CD8-positive, alpha-beta memory T cell (primary cell): ENCODE data around the gene KRTAP20-2. TPM values are rescaled to one million over a fixed set of nuclear protein-coding genes. Genes with fewer than 3 reads are reported as not detected.

ENCODE experiments used
- CTCF ChIA-PET: fragments of 350-600 bp; sonication (Branson Sonifier 250); formaldehyde crosslinking; loops from one replicate; lab custom pipeline; 2021; ENCODE audit warnings: antibody characterized with exemption; lab: Charles Lee
- POLR2A ChIA-PET: fragments of 350-600 bp; sonication (Branson Sonifier 250); formaldehyde crosslinking; loops from one replicate; lab custom pipeline; 2021; ENCODE audit warnings: antibody characterized with exemption; lab: Charles Lee
- DNase-seq, 5 donors: peaks; one replicate each; pipeline versions ENCODE4 v3.0.0 to v3.0.0-alpha.2; 2020 to 2022; ENCODE audit warnings: mixed read lengths in 1 of 5
- H3K27ac ChIP-seq: one replicate; pipeline ENCODE4 v1.7.0; 2013; ENCODE audit warnings: low read depth, mild to moderate bottlenecking, low read length, moderate library complexity
- H3K27me3 ChIP-seq: 2 replicates; pipeline ENCODE4 v1.7.0; 2013; ENCODE audit warnings: low read length, mild to moderate bottlenecking; ENCODE audit not compliant: insufficient read depth, poor library complexity, severe bottlenecking
- H3K36me3 ChIP-seq: 2 replicates; pipeline ENCODE4 v1.7.0; 2013; ENCODE audit warnings: mild to moderate bottlenecking, low read length, moderate library complexity; ENCODE audit not compliant: insufficient read depth
- H3K4me1 ChIP-seq: 2 replicates; pipeline ENCODE4 v1.7.0; 2013; ENCODE audit warnings: mild to moderate bottlenecking, low read length, moderate library complexity; ENCODE audit not compliant: insufficient read depth
- H3K4me3 ChIP-seq: 2 replicates; pipeline ENCODE4 v1.7.0; 2013; ENCODE audit warnings: mild to moderate bottlenecking, low read length
- H3K9me3 ChIP-seq: 2 replicates; pipeline ENCODE4 v1.7.0; 2013; ENCODE audit warnings: mild to moderate bottlenecking, low read length
- H3K27ac Mint-ChIP-seq, 8 donors: one replicate each; pipeline ENCODE4 v1.8.0; 2020 to 2021; ENCODE audit warnings: mixed read lengths in 8 of 8, mild to moderate bottlenecking in 6 of 8, inconsistent platforms in 3 of 8, moderate library complexity in 3 of 8
- H3K27me3 Mint-ChIP-seq, 2 donors: one replicate each; pipeline ENCODE4 v1.8.0; 2020 to 2021; ENCODE audit warnings: mixed read lengths in 2 of 2, mild to moderate bottlenecking in 1 of 2, moderate library complexity in 1 of 2
- H3K36me3 Mint-ChIP-seq, 3 donors: one replicate each; pipeline ENCODE4 v1.8.0; 2020 to 2021; ENCODE audit warnings: mixed read lengths in 3 of 3, inconsistent platforms in 1 of 3, mild to moderate bottlenecking in 1 of 3
- H3K4me1 Mint-ChIP-seq, 3 donors: one replicate each; pipeline ENCODE4 v1.8.0; 2020 to 2021; ENCODE audit warnings: mixed read lengths in 3 of 3, inconsistent platforms in 1 of 3, mild to moderate bottlenecking in 1 of 3
- H3K4me3 Mint-ChIP-seq, 7 donors: one replicate each; pipeline ENCODE4 v1.8.0; 2020 to 2021; ENCODE audit warnings: mixed read lengths in 7 of 7, mild to moderate bottlenecking in 6 of 7, moderate library complexity in 4 of 7, inconsistent platforms in 2 of 7
- H3K9me3 Mint-ChIP-seq, 5 donors: one replicate each; pipeline ENCODE4 v1.8.0; 2020 to 2022; ENCODE audit warnings: mixed read lengths in 5 of 5, mild to moderate bottlenecking in 3 of 5, moderate library complexity in 2 of 5, inconsistent platforms in 1 of 5
- polyA plus RNA-seq: library from polyadenylated mRNA; unstranded; fragments of 300-500 nt; fragmentation: Illumina TruSeq; gene quantifications from one replicate; pipeline ENCODE4 v1.2.3, GENCODE V29; 2021
- total RNA-seq, 2 experiments: library from RNA; stranded (reverse); gene quantifications; one replicate each; pipeline ENCODE4 v1.2.3, GENCODE V29; 2021

Gene KRTAP20-2
- total and polyA plus RNA-seq, 3 experiments from 2014 or later, result not detected

GRCh38 chr21:30680586-30680985, 45.6 kb downstream of the KRTAP20-2 start:
- no peak for DNase-seq
- Histone ChIP-seq H3K9me3 (no peaks in the 10 kb centered on the region), H3K36me3 (no peaks in the 10 kb centered on the region), H3K27me3 (no peaks in the 10 kb centered on the region), H3K4me1 (no peaks in the 10 kb centered on the region), H3K27ac (no peak overlapping the region), H3K4me3 (no peak overlapping the region)
- Mint-ChIP-seq H3K36me3 (no peaks in the 10 kb centered on the region), H3K27ac (no peak overlapping the region), H3K4me3 (no peak overlapping the region), H3K9me3 (peaks cover 0 to 4% (median 0%) of the 10 kb centered on the region in 5 donors), H3K27me3 (no peaks in the 10 kb centered on the region), H3K4me1 (no peaks in the 10 kb centered on the region)
- ChIA-PET POLR2A (no interaction called here), CTCF (no interaction called here)

DNA sequence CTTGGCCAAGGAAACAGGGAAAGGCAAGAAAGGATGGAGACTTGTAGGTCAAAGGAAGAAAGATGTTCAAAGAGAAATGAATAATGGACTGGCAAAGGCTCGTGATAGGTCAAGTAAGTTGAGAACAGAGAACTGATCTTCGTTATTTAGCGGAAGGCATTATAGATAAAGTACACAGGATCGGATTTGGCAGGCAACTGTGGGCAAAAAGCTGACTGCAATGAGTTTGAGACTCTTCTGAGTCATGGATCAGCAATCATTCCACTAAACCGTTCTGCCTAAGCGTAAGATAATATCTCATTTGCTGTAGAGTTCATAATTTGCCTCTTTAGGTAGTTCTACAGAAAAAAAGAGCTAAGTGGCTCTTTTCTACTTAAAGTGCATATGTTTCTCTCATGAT, 49.5 kb downstream of the KRTAP20-2 start:
- H3K27me3 ChIP-seq, result no peaks in the 10 kb centered on the region
- Mint-ChIP-seq H3K4me3 (no peak overlapping the region), H3K9me3 (peaks cover 0 to 4% (median 0%) of the 10 kb centered on the region in 5 donors), H3K36me3 (no peaks in the 10 kb centered on the region), H3K27ac (no peak overlapping the region), H3K27me3 (no peaks in the 10 kb centered on the region), H3K4me1 (no peaks in the 10 kb centered on the region)
- no peak overlapping the region for H3K4me3 ChIP-seq
- no peaks in the 10 kb centered on the region for H3K36me3 ChIP-seq
- ChIA-PET POLR2A (no interaction called here), CTCF (no interaction called here)
- no peaks in the 10 kb centered on the region for H3K9me3 ChIP-seq
- no peak overlapping the region for H3K27ac ChIP-seq
- H3K4me1 ChIP-seq, result no peaks in the 10 kb centered on the region
- no peak for DNase-seq

Other genes starting within 250 kb of the KRTAP20-2 start
- not detected for gene KRTAP13-1, start 239.2 kb upstream of the KRTAP20-2 start, total RNA-seq
- not detected for gene KRTAP13-1, start 239.2 kb upstream of the KRTAP20-2 start, polyA plus RNA-seq
- gene KRTAP13-3, start 209.3 kb upstream of the KRTAP20-2 start, total RNA-seq, result not detected
- not detected for gene KRTAP13-3, start 209.3 kb upstream of the KRTAP20-2 start, polyA plus RNA-seq
- gene KRTAP13-4, start 205.0 kb upstream of the KRTAP20-2 start, total RNA-seq, result not detected
- gene KRTAP13-4, start 205.0 kb upstream of the KRTAP20-2 start, polyA plus RNA-seq, result not detected
- not detected for gene KRTAP15-1, start 194.9 kb upstream of the KRTAP20-2 start, total RNA-seq
- gene KRTAP15-1, start 194.9 kb upstream of the KRTAP20-2 start, polyA plus RNA-seq, result not detected
- gene KRTAP19-1, start 154.8 kb upstream of the KRTAP20-2 start, total RNA-seq, result not detected
- not detected for gene KRTAP19-1, start 154.8 kb upstream of the KRTAP20-2 start, polyA plus RNA-seq
- gene KRTAP19-2, start 147.8 kb upstream of the KRTAP20-2 start, total RNA-seq, result not detected
- gene KRTAP19-2, start 147.8 kb upstream of the KRTAP20-2 start, polyA plus RNA-seq, result not detected
- gene KRTAP19-3, start 143.2 kb upstream of the KRTAP20-2 start, total RNA-seq, result not detected
- not detected for gene KRTAP19-3, start 143.2 kb upstream of the KRTAP20-2 start, polyA plus RNA-seq
- gene KRTAP19-4, start 138.0 kb upstream of the KRTAP20-2 start, total RNA-seq, result not detected
- gene KRTAP19-4, start 138.0 kb upstream of the KRTAP20-2 start, polyA plus RNA-seq, result not detected
- not detected for gene KRTAP19-5, start 133.1 kb upstream of the KRTAP20-2 start, total RNA-seq
- not detected for gene KRTAP19-5, start 133.1 kb upstream of the KRTAP20-2 start, polyA plus RNA-seq
- gene KRTAP19-6, start 93.3 kb upstream of the KRTAP20-2 start, total RNA-seq, result not detected
- gene KRTAP19-6, start 93.3 kb upstream of the KRTAP20-2 start, polyA plus RNA-seq, result not detected
- not detected for gene KRTAP19-7, start 73.9 kb upstream of the KRTAP20-2 start, total RNA-seq
- gene KRTAP19-7, start 73.9 kb upstream of the KRTAP20-2 start, polyA plus RNA-seq, result not detected
- gene KRTAP22-2, start 44.8 kb upstream of the KRTAP20-2 start, total RNA-seq, result not detected
- gene KRTAP22-2, start 44.8 kb upstream of the KRTAP20-2 start, polyA plus RNA-seq, result not detected
- not detected for gene KRTAP6-3, start 42.8 kb upstream of the KRTAP20-2 start, total RNA-seq
- gene KRTAP6-3, start 42.8 kb upstream of the KRTAP20-2 start, polyA plus RNA-seq, result not detected
- gene KRTAP6-2, start 36.3 kb upstream of the KRTAP20-2 start, total RNA-seq, result not detected
- not detected for gene KRTAP6-2, start 36.3 kb upstream of the KRTAP20-2 start, polyA plus RNA-seq
- not detected for gene KRTAP22-1, start 34.1 kb upstream of the KRTAP20-2 start, total RNA-seq
- gene KRTAP22-1, start 34.1 kb upstream of the KRTAP20-2 start, polyA plus RNA-seq, result not detected
- not detected for gene KRTAP6-1, start 21.3 kb upstream of the KRTAP20-2 start, total RNA-seq
- gene KRTAP6-1, start 21.3 kb upstream of the KRTAP20-2 start, polyA plus RNA-seq, result not detected
- gene KRTAP20-1, start 18.8 kb upstream of the KRTAP20-2 start, total RNA-seq, result not detected
- not detected for gene KRTAP20-1, start 18.8 kb upstream of the KRTAP20-2 start, polyA plus RNA-seq
- gene KRTAP20-4, start 14.6 kb upstream of the KRTAP20-2 start, total RNA-seq, result not detected
- not detected for gene KRTAP20-4, start 14.6 kb upstream of the KRTAP20-2 start, polyA plus RNA-seq
- gene KRTAP20-3, start 7.7 kb downstream of the KRTAP20-2 start, total RNA-seq, result not detected
- not detected for gene KRTAP20-3, start 7.7 kb downstream of the KRTAP20-2 start, polyA plus RNA-seq
- not detected for gene KRTAP21-3, start 83.6 kb downstream of the KRTAP20-2 start, total RNA-seq
- not detected for gene KRTAP21-3, start 83.6 kb downstream of the KRTAP20-2 start, polyA plus RNA-seq
- gene KRTAP21-2, start 112.1 kb downstream of the KRTAP20-2 start, total RNA-seq, result not detected
- not detected for gene KRTAP21-2, start 112.1 kb downstream of the KRTAP20-2 start, polyA plus RNA-seq
- gene KRTAP21-1, start 120.2 kb downstream of the KRTAP20-2 start, total RNA-seq, result not detected
- not detected for gene KRTAP21-1, start 120.2 kb downstream of the KRTAP20-2 start, polyA plus RNA-seq
- not detected for gene KRTAP8-1, start 178.1 kb downstream of the KRTAP20-2 start, total RNA-seq
- gene KRTAP8-1, start 178.1 kb downstream of the KRTAP20-2 start, polyA plus RNA-seq, result not detected
- gene KRTAP7-1, start 194.6 kb downstream of the KRTAP20-2 start, total RNA-seq, result not detected
- not detected for gene KRTAP7-1, start 194.6 kb downstream of the KRTAP20-2 start, polyA plus RNA-seq
- gene KRTAP11-1, start 246.4 kb downstream of the KRTAP20-2 start, total RNA-seq, result not detected
- gene KRTAP11-1, start 246.4 kb downstream of the KRTAP20-2 start, polyA plus RNA-seq, result not detected